Osteoblast (primary cell): ENCODE measurements around the gene ADD2. TPM values are rescaled to one million over a fixed set of nuclear protein-coding genes. Genes with fewer than 3 reads are reported as not detected.

Experiments used
- DNase-seq: peaks from one replicate; pipeline ENCODE4 v3.0.0; 2011; ENCODE audit warnings: low spot score, mixed read lengths; ENCODE audit not compliant: insufficient read length; ENCODE audit errors: missing footprints
- H2AFZ ChIP-seq: 2 replicates; pipeline ENCODE4 v1.6.0; 2011; ENCODE audit warnings: mild to moderate bottlenecking, low read length
- H3K27ac ChIP-seq: 2 replicates; pipeline ENCODE4 v1.5.1; 2011; ENCODE audit warnings: mild to moderate bottlenecking, low read depth, low read length, moderate library complexity
- H3K27me3 ChIP-seq: 2 replicates; pipeline ENCODE4 v1.6.0; 2012; ENCODE audit warnings: mild to moderate bottlenecking, control low read depth, inconsistent platforms, low read length, moderate library complexity; ENCODE audit not compliant: insufficient read depth
- H3K36me3 ChIP-seq: 2 replicates; pipeline ENCODE4 v1.5.1; 2011; ENCODE audit warnings: mild to moderate bottlenecking, low read length, control low read depth, moderate library complexity; ENCODE audit not compliant: insufficient read depth
- H3K4me1 ChIP-seq: 2 replicates; pipeline ENCODE4 v1.5.1; 2011; ENCODE audit warnings: mild to moderate bottlenecking, low read length, control low read depth, moderate library complexity; ENCODE audit not compliant: insufficient read depth
- H3K4me2 ChIP-seq: 2 replicates; pipeline ENCODE4 v1.6.0; 2011; ENCODE audit warnings: mild to moderate bottlenecking, low read length; ENCODE audit not compliant: insufficient read depth
- H3K4me3 ChIP-seq: fragments of 200-600 bp; sonication (generic); 3 replicates; pipeline ENCODE4 v1.5.1; 2012; ENCODE audit warnings: mild to moderate bottlenecking, low read length, inconsistent platforms; ENCODE audit not compliant: insufficient read depth
- H3K79me2 ChIP-seq: 2 replicates; pipeline ENCODE4 v1.6.0; 2012; ENCODE audit warnings: mild to moderate bottlenecking, low read length, control low read depth, inconsistent platforms; ENCODE audit not compliant: insufficient read depth
- H3K9me3 ChIP-seq: 2 replicates; pipeline ENCODE4 v1.5.1; 2011; ENCODE audit warnings: low read depth, low read length, control low read depth
- H4K20me1 ChIP-seq: 2 replicates; pipeline ENCODE4 v1.6.0; 2012; ENCODE audit warnings: mild to moderate bottlenecking, low read length, control low read depth; ENCODE audit not compliant: insufficient read depth
- total RNA-seq: library from RNA; depleted of rRNA; stranded (reverse); fragments of >200 nt; gene quantifications from 2 replicates; pipeline ENCODE4 v1.2.3, GENCODE V29; 2012
- TF ChIP-seq, protein P1 (sequence below): IDR thresholded peaks from 2 replicates; pipeline ENCODE4 v1.5.1; 2011; ENCODE audit warnings: mild to moderate bottlenecking, low read depth, low read length, moderate library complexity; ENCODE audit errors: extremely low read depth

ADD2 gene
- total RNA-seq, 1 donor: not detected

DNA sequence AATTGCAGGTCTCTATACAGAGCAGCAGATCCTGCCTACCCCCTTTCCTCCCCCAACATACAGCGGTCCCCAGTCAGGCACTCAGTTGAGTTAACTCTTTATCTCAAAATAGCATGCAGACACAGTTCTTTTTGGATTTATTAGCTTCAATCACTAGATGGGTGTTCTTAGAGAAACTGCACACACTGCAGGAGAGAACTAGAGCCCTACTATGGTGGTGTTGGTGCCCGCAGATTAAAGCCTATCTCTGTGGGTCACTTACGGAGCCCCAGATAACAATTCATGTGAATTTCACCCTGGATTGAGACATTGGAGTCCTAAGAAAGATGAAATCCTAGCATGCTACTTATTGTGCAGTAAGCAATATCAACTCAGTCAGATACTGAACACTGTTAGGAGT, 11.9 kb downstream of the ADD2 start:
- Histone ChIP-seq H3K79me2 (no peaks in the 10 kb centered on the region), H3K36me3 (no peaks in the 10 kb centered on the region), H3K9me3 (no peaks in the 10 kb centered on the region), H3K4me2 (no peak overlapping the region), H3K27ac (no peak overlapping the region), H3K27me3 (peaks cover 3% of the 10 kb centered on the region), H3K4me1 (no peaks in the 10 kb centered on the region), H3K4me3 (no peak overlapping the region), H4K20me1 (no peaks in the 10 kb centered on the region), H2AFZ (no peak overlapping the region)
- no peak for DNase-seq
- TF ChIP-seq, protein P1, sequence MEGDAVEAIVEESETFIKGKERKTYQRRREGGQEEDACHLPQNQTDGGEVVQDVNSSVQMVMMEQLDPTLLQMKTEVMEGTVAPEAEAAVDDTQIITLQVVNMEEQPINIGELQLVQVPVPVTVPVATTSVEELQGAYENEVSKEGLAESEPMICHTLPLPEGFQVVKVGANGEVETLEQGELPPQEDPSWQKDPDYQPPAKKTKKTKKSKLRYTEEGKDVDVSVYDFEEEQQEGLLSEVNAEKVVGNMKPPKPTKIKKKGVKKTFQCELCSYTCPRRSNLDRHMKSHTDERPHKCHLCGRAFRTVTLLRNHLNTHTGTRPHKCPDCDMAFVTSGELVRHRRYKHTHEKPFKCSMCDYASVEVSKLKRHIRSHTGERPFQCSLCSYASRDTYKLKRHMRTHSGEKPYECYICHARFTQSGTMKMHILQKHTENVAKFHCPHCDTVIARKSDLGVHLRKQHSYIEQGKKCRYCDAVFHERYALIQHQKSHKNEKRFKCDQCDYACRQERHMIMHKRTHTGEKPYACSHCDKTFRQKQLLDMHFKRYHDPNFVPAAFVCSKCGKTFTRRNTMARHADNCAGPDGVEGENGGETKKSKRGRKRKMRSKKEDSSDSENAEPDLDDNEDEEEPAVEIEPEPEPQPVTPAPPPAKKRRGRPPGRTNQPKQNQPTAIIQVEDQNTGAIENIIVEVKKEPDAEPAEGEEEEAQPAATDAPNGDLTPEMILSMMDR: no peak

DNA sequence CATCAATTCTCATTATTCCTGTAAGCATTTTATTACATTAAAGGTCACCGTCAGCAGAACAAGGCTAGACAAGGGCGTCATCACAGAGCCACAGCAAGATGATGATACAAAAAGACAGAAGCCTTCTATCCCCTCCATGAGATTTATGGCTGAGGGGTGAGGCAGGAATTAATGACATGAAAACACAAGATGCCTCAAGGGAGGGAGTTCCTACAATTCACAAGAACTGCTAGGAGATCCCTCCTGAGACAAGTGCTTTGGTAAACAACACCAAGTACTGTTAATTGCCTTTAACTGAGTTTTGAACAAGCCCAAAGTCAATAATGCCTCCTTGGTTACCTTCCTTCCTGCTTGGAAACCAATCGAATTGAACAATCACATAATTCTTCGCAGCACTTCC, 14.1 kb downstream of the ADD2 start:
- Histone ChIP-seq H3K4me3 (no peak overlapping the region), H3K27ac (no peak overlapping the region), H3K36me3 (no peaks in the 10 kb centered on the region), H3K4me2 (no peak overlapping the region), H3K9me3 (no peaks in the 10 kb centered on the region), H3K4me1 (no peaks in the 10 kb centered on the region), H4K20me1 (no peaks in the 10 kb centered on the region), H3K79me2 (no peaks in the 10 kb centered on the region), H2AFZ (no peak overlapping the region), H3K27me3 (peaks cover 9% of the 10 kb centered on the region)
- TF ChIP-seq, protein P1: no peak
- DNase-seq: no peak

DNA sequence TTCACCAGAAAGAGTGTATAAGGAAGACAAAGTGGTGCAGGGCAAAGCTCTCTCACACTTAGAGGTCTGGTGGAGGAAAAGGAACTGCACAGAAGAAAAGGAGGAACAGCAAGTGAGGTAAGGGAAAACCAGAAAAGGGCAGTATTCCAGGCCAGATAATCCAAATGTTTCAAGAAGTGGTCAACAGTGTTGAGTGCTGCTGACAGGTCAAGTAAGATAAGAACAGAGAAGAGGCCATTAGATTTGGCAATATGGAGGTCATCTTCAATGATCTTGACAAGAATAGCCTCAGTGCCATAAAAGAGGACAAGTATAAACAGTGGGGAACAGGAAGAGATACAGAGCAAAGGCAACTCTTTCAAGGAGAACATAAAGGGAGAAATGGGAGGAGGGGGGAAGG, 15.0 kb downstream of the ADD2 start:
- Histone ChIP-seq H3K4me1 (no peaks in the 10 kb centered on the region), H4K20me1 (no peaks in the 10 kb centered on the region), H3K79me2 (no peaks in the 10 kb centered on the region), H3K27ac (no peak overlapping the region), H3K4me2 (no peak overlapping the region), H2AFZ (no peak overlapping the region), H3K27me3 (peaks cover 9% of the 10 kb centered on the region), H3K9me3 (no peaks in the 10 kb centered on the region), H3K4me3 (no peak overlapping the region), H3K36me3 (no peaks in the 10 kb centered on the region)
- TF ChIP-seq, protein P1: no peak
- no peak for DNase-seq

DNA sequence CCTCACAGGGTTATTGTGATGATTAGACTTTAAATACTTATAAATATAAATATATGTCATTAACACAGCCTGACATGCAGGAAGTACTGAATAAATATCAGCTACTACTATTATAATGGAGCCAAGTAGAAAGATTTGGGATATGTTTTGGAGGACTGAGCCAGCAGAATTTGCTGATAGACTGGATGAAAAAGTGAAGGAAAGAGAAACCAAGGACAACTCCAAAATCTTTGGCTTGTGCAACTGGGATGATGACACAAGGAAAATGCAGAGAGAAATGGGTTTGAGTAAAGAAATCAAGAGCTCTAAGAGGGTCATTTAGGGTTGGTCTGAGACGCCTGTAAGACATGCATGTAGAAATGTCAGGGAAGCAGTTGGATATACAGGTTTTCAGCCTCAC, 15.6 kb downstream of the ADD2 start:
- no peak overlapping the region for H3K27ac ChIP-seq
- no peaks in the 10 kb centered on the region for H4K20me1 ChIP-seq
- H3K9me3 ChIP-seq: no peaks in the 10 kb centered on the region
- H2AFZ ChIP-seq: no peak overlapping the region
- H3K27me3 ChIP-seq: peaks cover 9% of the 10 kb centered on the region
- no peak overlapping the region for H3K4me3 ChIP-seq
- no peak overlapping the region for H3K4me2 ChIP-seq
- H3K79me2 ChIP-seq: no peaks in the 10 kb centered on the region
- no peaks in the 10 kb centered on the region for H3K4me1 ChIP-seq
- DNase-seq: no peak
- TF ChIP-seq, protein P1: no peak
- no peaks in the 10 kb centered on the region for H3K36me3 ChIP-seq
